Heart right ventricle (tissue), 16 donors: Measurements from ENCODE around the gene BRAF. TPM values are rescaled to one million over a fixed set of nuclear protein-coding genes. Genes with fewer than 3 reads are reported as not detected.

Source experiments
- ATAC-seq, 8 donors: fragments of 200-7000 bp; cut with Tn5 transposase; one replicate each; pipeline ENCODE4 v1.9.1; 2020; ENCODE audit warnings: mild to moderate bottlenecking in 8 of 8, moderate library complexity in 8 of 8, moderate number of reproducible peaks in 1 of 8
- DNase-seq, 2 donors: peaks; one replicate each; pipeline ENCODE4 v3.0.0-alpha.2; 2020
- H3K27ac ChIP-seq, 10 donors: fragments of 200-600 bp; sonication (generic) in 2 of 10; one replicate each; pipeline versions ENCODE4 v1.5.0 to v1.8.0; 2020 to 2022; ENCODE audit warnings: mild to moderate bottlenecking in 3 of 10
- H3K27me3 ChIP-seq, 7 donors: fragments of 200-600 bp; one replicate each; pipeline ENCODE4 v1.8.0; 2021 to 2022; ENCODE audit warnings: mild to moderate bottlenecking in 2 of 7
- H3K36me3 ChIP-seq, 9 donors: fragments of 200-600 bp; sonication (generic) in 1 of 9; one replicate each; pipeline versions ENCODE4 v1.5.0 to v1.8.0; 2020 to 2022; ENCODE audit warnings: mild to moderate bottlenecking in 2 of 9
- H3K4me1 ChIP-seq, 9 donors: fragments of 200-600 bp; sonication (generic) in 1 of 9; one replicate each; pipeline versions ENCODE4 v1.5.0 to v1.8.0; 2020 to 2022; ENCODE audit warnings: mild to moderate bottlenecking in 4 of 9
- H3K4me3 ChIP-seq, 10 donors: fragments of 200-600 bp; sonication (generic) in 2 of 10; one replicate each; pipeline versions ENCODE4 v1.5.0 to v1.8.0; 2020 to 2022; ENCODE audit warnings: mild to moderate bottlenecking in 7 of 10, moderate library complexity in 2 of 10
- H3K9me3 ChIP-seq, 11 donors: fragments of 200-600 bp in 10 of 11; sonication (generic) in 2 of 11; one replicate each; pipeline versions ENCODE4 v1.5.0 to v1.8.0; 2013 to 2022; ENCODE audit warnings: mild to moderate bottlenecking in 2 of 11, control low read depth in 1 of 11, moderate library complexity in 1 of 11
- WGBS, 2 donors: extraction: QIAGEN DNeasy Blood & Tissue Kit; methylation state at CpG; one replicate each; pipeline ENCODE4 v1.1.7; 2013; ENCODE audit warnings: inconsistent platforms in 1 of 2; 5-methylcytosine and 5-hydroxymethylcytosine counted together
- intact Hi-C, 10 donors: fragments of 100-400 bp; cut with DNase I; formaldehyde crosslinking; loops; one replicate each; pipeline versions ENCODE4 v1.11.1 to v1.14.2; 2022
- polyA plus RNA-seq, 2 donors: library from polyadenylated mRNA; stranded (reverse); fragments of 200-250 nt; gene quantifications; one replicate each; pipeline ENCODE4 v1.2.3, GENCODE V29; 2013
- total RNA-seq, 10 donors: library from RNA; stranded (reverse); fragmentation: NEBNext Ultra II Directional in 3 of 10; extraction: Animal tissue kit (Norgen Biotek cat#: 25700) in 3 of 10; gene quantifications; one replicate each; pipeline versions ENCODE4 v1.2.1 to v1.2.4, GENCODE V29; 2021 to 2023
- TF ChIP-seq, protein P1 (sequence below), 9 donors: fragments of 200-600 bp; sonication (generic) in 2 of 9; IDR thresholded peaks; one replicate each; pipeline versions ENCODE4 v1.5.0 to v1.8.0; 2021 to 2022; ENCODE audit warnings: antibody characterized with exemption in 9 of 9, mild to moderate bottlenecking in 5 of 9, moderate library complexity in 1 of 9
- donor health status: Arrhythmogenic right ventricular cardiomyopathy.
- donor health status: ischemic (EF 13 %, LVEDD 7.1; RV severe dilation, severe dysfunction).
- donor health status: healthy with polysubstance abuse.
- donor health status: DM: no; HTN: yes; CAD: no.
- donor health status: DM: no; HTN: no; CAD: no.
- donor health status: ischemic (EF 25% LVEDD 6.9; RV normal size, moderate dysfunction).
- donor health status: ischemic (EF 25% LVEDD 5.7; RV mildly dilated, moderate dysfunction).
- donor health status: healthy.
- donor health status: DM: yes; HTN: yes; CAD: no.
- donor health status: Ischemic cardiomyopathy.
- donor health status: ischemic (EF 35%, LVEDD 5.7; RV mildly dilated, moderate dysfunction).
- donor health status: nonischemic (EF 11% LVEDD 7.7; RV severe dilation, severe dysfunction).
- donor health status: DM: yes; HTN: yes; CAD: no.
- donor health status: PGD.
- donor health status: ischemic (EF 29% LVEDD 5.4; RV normal size, mild dysfunction).
- donor health status: nonischemic (EF 23%, LVEDD 6.1; RV moderate dilation, normal function).

BRAF gene
- total and polyA plus RNA-seq, 12 donors = 3.8 to 36.8 (median 23.2) TPM

DNA sequence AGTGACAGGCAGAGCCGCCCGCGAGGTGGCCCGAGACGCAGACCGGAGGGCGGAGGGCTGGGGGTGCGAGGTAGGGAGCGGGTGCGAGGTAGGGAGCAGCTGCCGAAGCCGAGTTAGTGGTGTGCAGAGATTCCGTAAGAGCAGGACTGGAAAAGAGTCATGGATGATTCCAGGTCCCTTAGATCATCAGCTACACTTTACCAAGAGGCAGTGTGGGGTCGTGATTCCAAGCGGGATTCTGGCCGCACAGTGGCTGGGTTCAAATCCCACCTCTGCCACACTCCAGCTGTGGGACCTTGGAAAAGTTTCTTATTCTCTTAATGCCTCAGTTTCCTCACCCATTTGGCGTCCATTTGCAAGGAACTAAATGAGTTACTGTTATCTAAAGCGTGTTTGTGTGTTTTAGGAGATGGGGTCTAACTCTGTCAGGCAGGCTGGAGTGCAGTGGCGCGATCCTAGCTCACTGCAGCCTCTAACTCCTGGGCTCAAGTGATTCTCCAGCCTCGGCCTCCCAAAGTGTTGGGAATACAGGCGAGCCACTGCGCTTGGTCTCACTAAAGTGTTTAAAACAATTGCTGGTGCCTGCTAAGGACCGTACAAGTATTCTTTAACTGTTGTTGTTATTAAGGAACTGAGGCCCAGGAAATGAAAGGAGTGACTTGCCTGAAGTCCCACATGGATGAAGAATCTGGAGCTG, 227.1 kb downstream of the BRAF start:
- Histone ChIP-seq H3K9me3 (no peaks in the 10 kb centered on the region), H3K4me3 (peak overlapping the region; percentile 48 to 96 (median 79)), H3K27me3 (no peaks in the 10 kb centered on the region), H3K4me1 (peaks cover 5 to 31% (median 27%) of the 10 kb centered on the region in 9 donors), H3K36me3 (peaks cover 0 to 13% (median 0%) of the 10 kb centered on the region in 9 donors), H3K27ac (peak overlapping the region; percentile 81 to 99 (median 95))
- 27 to 28% methylated on average over 23 to 24 of the region's 24 CpGs for WGBS, 2 donors
- TF ChIP-seq, protein P1, sequence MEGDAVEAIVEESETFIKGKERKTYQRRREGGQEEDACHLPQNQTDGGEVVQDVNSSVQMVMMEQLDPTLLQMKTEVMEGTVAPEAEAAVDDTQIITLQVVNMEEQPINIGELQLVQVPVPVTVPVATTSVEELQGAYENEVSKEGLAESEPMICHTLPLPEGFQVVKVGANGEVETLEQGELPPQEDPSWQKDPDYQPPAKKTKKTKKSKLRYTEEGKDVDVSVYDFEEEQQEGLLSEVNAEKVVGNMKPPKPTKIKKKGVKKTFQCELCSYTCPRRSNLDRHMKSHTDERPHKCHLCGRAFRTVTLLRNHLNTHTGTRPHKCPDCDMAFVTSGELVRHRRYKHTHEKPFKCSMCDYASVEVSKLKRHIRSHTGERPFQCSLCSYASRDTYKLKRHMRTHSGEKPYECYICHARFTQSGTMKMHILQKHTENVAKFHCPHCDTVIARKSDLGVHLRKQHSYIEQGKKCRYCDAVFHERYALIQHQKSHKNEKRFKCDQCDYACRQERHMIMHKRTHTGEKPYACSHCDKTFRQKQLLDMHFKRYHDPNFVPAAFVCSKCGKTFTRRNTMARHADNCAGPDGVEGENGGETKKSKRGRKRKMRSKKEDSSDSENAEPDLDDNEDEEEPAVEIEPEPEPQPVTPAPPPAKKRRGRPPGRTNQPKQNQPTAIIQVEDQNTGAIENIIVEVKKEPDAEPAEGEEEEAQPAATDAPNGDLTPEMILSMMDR (IDR thresholded peaks at IDR 0.05) = no peak
- no peak for DNase-seq
- no peak for ATAC-seq
- intact Hi-C loops = loop anchor here in 3 of 10 donors (5.0 to 10.0 kb wide), 3 partner anchors 225 to 317 kb away; partner anchors contain the start of genes BRAF (in 2 of the 3) and MRPS33 (in 1 of the 3)

DNA sequence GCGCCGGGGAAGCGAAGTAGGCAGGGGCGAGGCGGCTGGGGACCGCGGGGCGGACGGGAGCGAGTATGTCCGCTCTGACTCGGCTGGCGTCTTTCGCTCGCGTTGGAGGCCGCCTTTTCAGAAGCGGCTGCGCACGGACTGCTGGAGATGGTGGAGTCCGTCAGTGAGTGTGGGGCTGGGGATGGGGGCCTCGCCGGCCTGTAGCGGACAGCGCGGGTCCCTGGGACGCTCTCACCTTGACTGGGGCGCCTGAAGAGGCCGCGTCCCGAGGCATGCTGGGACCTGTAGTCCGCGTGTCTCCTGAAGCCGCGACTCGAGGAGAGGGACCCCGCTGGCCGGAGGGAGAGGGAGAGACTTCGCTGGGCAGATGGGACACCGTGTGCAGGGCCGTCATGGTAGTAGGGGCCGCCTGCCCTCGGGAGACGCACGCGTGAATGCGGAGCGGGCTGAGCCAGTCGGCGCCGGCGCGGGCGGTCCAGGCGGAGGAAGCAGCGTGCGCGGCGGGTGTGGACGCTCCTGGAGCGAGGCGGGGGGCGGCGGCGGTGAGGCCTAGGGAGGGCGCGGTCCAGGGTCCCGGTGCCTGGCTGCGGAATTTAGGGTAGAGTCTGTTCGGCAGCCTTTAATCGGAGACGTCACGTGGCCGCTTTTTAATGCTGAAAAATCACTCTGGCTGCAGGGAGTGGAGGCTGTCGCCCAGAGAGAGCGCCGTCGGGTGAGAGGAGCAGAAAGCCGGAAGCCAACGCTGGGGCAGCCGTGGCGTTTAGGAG, 227.9 kb downstream of the BRAF start, which contains the start of gene NDUFB2:
NDUFB2 (plus strand) TSS at position 29 of the 767 bp plus-strand sequence; CDS start at position 66, 37 bp downstream.
- Histone ChIP-seq H3K4me3 (peak within 1 kb of the TSS; percentile 48 to 96 (median 79)), H3K27me3 (no peaks in the 10 kb centered on the region), H3K27ac (peak within 1 kb of the TSS; percentile 81 to 99 (median 95)), H3K4me1 (peaks cover 5 to 31% (median 27%) of the 10 kb centered on the region in 9 donors), H3K9me3 (no peaks in the 10 kb centered on the region), H3K36me3 (peaks cover 0 to 20% (median 0%) of the 10 kb centered on the region in 9 donors)
- TF ChIP-seq, protein P1 (IDR thresholded peaks at IDR 0.05) = no peak
- DNase-seq (peak; percentile 50 to 53), ATAC-seq (peak; percentile 91 to 97 (median 94))
- 0% methylated on average over 82 of the region's 82 CpGs for WGBS, 2 donors
- intact Hi-C loops = loop anchor here in 3 of 10 donors (5.0 to 10.0 kb wide), 3 partner anchors 225 to 318 kb away; partner anchors contain the start of genes BRAF (in 2 of the 3) and MRPS33 (in 1 of the 3)

DNA sequence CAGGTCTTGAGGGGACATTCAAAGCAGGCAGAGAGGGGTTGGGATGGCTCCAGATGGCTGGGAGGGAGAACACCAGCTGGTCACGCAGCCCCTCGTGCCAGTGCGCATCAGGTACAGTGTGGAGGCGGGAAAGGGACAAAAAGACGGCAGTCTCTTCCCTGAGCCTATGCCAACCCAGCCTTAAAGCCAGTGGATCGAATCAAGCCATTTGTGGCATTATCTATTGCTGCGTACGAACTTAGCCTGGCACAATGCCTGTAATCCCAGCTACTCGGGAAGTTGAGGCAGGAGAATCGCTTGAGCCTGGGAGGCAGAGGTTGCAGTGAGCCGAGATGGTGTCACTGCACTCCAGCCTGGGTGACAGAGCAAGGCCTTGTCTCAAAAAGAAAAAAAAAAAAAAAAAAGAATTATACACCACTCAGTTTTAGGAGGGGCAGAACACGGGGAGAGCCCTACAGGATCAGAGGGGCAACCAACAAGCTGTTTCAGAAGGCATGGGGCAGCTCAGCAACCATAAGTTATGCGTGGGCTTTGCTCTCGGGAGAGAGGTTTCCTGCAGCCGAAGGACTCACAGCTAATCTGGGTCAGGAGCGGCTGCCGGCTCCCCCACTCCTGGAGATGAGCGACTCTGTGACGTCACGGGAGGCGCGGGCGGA, 228.6 kb downstream of the BRAF start:
- DNase-seq = peak; percentile 96 to 97
- ATAC-seq = peak in 6 of 8 donors; percentile 3 to 99 (median 98)
- Histone ChIP-seq H3K36me3 (peaks cover 0 to 27% (median 0%) of the 10 kb centered on the region in 9 donors), H3K9me3 (no peaks in the 10 kb centered on the region), H3K4me3 (peak overlapping the region; percentile 48 to 96 (median 79)), H3K27ac (peak overlapping the region; percentile 81 to 99 (median 95)), H3K4me1 (peaks cover 5 to 31% (median 27%) of the 10 kb centered on the region in 9 donors), H3K27me3 (no peaks in the 10 kb centered on the region)
- TF ChIP-seq, protein P1 (IDR thresholded peaks at IDR 0.05) = no peak
- 21 to 22% methylated on average over 23 of the region's 23 CpGs for WGBS, 2 donors
- intact Hi-C loops = loop anchor here in 3 of 10 donors (5.0 to 10.0 kb wide), 3 partner anchors 226 to 319 kb away; partner anchors contain the start of genes BRAF (in 2 of the 3) and MRPS33 (in 1 of the 3)
